ENCODE data around the gene SWT1.
A peak's percentile ranks its signal among the peaks of the same experiment; 100 is the strongest.

The SWT1 gene

GRCh38 chr1:185200889-185201288, 43.9 kb downstream of the SWT1 start:
- H3F3A ChIP-seq (ENCODE audit: low read depth): no peaks in the 10 kb centered on the region
- no peak overlapping the region for H2AFZ ChIP-seq (ENCODE audit: low read length)
- H3K9ac ChIP-seq (ENCODE audit: low read depth, low read length, poor library complexity, severe bottlenecking): no peak overlapping the region
- no peaks in the 10 kb centered on the region for H3K9me3 ChIP-seq (ENCODE audit: insufficient read depth, low read depth, low read length)
- no peaks in the 10 kb centered on the region for H3K9me2 ChIP-seq (replicated peaks; ENCODE audit: low read depth, low read length)
- no peaks in the 10 kb centered on the region for H3K79me2 ChIP-seq (ENCODE audit: insufficient read depth, low read length)
- no peaks in the 10 kb centered on the region for H3K27me3 ChIP-seq (ENCODE audit: insufficient read depth, low read length, poor library complexity, severe bottlenecking)
- TF ChIP-seq CTCF (conservative IDR thresholded peaks at IDR 0.05; ENCODE audit: low read length) (no peak), EZH2phosphoT487 (IDR thresholded peaks at IDR 0.05; ENCODE audit: borderline replicate concordance) (no peak)
- no peaks in the 10 kb centered on the region for H3K36me3 ChIP-seq (ENCODE audit: insufficient read depth, low read length)
- H3K4me2 ChIP-seq (ENCODE audit: low read depth, low read length, poor library complexity, severe bottlenecking): no peak overlapping the region
- no peak overlapping the region for H3K4me3 ChIP-seq (ENCODE audit: low read length, poor library complexity, severe bottlenecking)
- no peaks in the 10 kb centered on the region for H4K20me1 ChIP-seq (ENCODE audit: insufficient read depth, low read length, poor library complexity, severe bottlenecking)
- H3K4me1 ChIP-seq (ENCODE audit: insufficient read depth, low read length, poor library complexity, severe bottlenecking): no peaks in the 10 kb centered on the region

GRCh38 chr1:185207170-185207569, 50.2 kb downstream of the SWT1 start:
- Histone ChIP-seq H3K4me2 (ENCODE audit: low read depth, low read length, poor library complexity, severe bottlenecking) (no peak overlapping the region), H3K36me3 (ENCODE audit: insufficient read depth, low read length) (no peaks in the 10 kb centered on the region)

GRCh38 chr1:185207980-185208602, 51.1 kb downstream of the SWT1 start:
- H4K20me1 ChIP-seq (ENCODE audit: insufficient read depth, low read length, poor library complexity, severe bottlenecking): no peaks in the 10 kb centered on the region

More at GRCh38 chr1:185207170-185207569, 50.2 kb downstream of the SWT1 start:
- TF ChIP-seq EZH2phosphoT487 (IDR thresholded peaks at IDR 0.05; ENCODE audit: borderline replicate concordance): no peak
- peak; percentile 29; the same call in 1 of the 2 replicates for TF ChIP-seq CTCF (conservative IDR thresholded peaks at IDR 0.05; ENCODE audit: low read length)
- H3K4me3 ChIP-seq (ENCODE audit: low read length, poor library complexity, severe bottlenecking): no peak overlapping the region
- H3K27me3 ChIP-seq (ENCODE audit: insufficient read depth, low read length, poor library complexity, severe bottlenecking): no peaks in the 10 kb centered on the region
- H3K9me2 ChIP-seq (replicated peaks; ENCODE audit: low read depth, low read length): no peaks in the 10 kb centered on the region
- H3K9ac ChIP-seq (ENCODE audit: low read depth, low read length, poor library complexity, severe bottlenecking): no peak overlapping the region
- no peaks in the 10 kb centered on the region for H3K4me1 ChIP-seq (ENCODE audit: insufficient read depth, low read length, poor library complexity, severe bottlenecking)
- H3K9me3 ChIP-seq (ENCODE audit: insufficient read depth, low read depth, low read length): no peaks in the 10 kb centered on the region; the same call in 1 of the 2 replicates
- H2AFZ ChIP-seq (ENCODE audit: low read length): no peak overlapping the region
- H4K20me1 ChIP-seq (ENCODE audit: insufficient read depth, low read length, poor library complexity, severe bottlenecking): no peaks in the 10 kb centered on the region
- no peaks in the 10 kb centered on the region for H3K79me2 ChIP-seq (ENCODE audit: insufficient read depth, low read length)
- H3F3A ChIP-seq (ENCODE audit: low read depth): no peaks in the 10 kb centered on the region

More at GRCh38 chr1:185207980-185208602, 51.1 kb downstream of the SWT1 start:
- Histone ChIP-seq H2AFZ (ENCODE audit: low read length) (no peak overlapping the region), H3K27me3 (ENCODE audit: insufficient read depth, low read length, poor library complexity, severe bottlenecking) (no peaks in the 10 kb centered on the region), H3K9me2 (replicated peaks; ENCODE audit: low read depth, low read length) (no peaks in the 10 kb centered on the region), H3K9me3 (ENCODE audit: insufficient read depth, low read depth, low read length) (no peaks in the 10 kb centered on the region; the same call in 1 of the 2 replicates), H3K79me2 (ENCODE audit: insufficient read depth, low read length) (no peaks in the 10 kb centered on the region), H3K9ac (ENCODE audit: low read depth, low read length, poor library complexity, severe bottlenecking) (no peak overlapping the region), H3K4me3 (ENCODE audit: low read length, poor library complexity, severe bottlenecking) (no peak overlapping the region), H3K4me1 (ENCODE audit: insufficient read depth, low read length, poor library complexity, severe bottlenecking) (no peaks in the 10 kb centered on the region), H3K36me3 (ENCODE audit: insufficient read depth, low read length) (no peaks in the 10 kb centered on the region), H3K4me2 (ENCODE audit: low read depth, low read length, poor library complexity, severe bottlenecking) (no peak overlapping the region), H3F3A (ENCODE audit: low read depth) (no peaks in the 10 kb centered on the region)
- TF ChIP-seq CTCF (conservative IDR thresholded peaks at IDR 0.05; ENCODE audit: low read length): no peak
- no peak for TF ChIP-seq EZH2phosphoT487 (IDR thresholded peaks at IDR 0.05; ENCODE audit: borderline replicate concordance)

Measured in Loucy (cell line).